ENCODE results near the gene ABLIM3. TPM values are rescaled to one million over a fixed set of nuclear protein-coding genes. Genes with fewer than 3 reads are reported as not detected.

Gene ABLIM3
- total and polyA plus RNA-seq, 2 of the 13 experiments (the other 11 are each of a cell fraction or from before 2014, with no cell fraction given): 0.53 to 6.3 TPM

GRCh38 chr5:149172709-149173505, 31.6 kb downstream of the ABLIM3 start:
- in situ Hi-C loops (cut with HindIII; ENCODE audit: extremely low pct_ligation_motif_present, low pct_unique_long_range_greater_than_20kb) (no loop called here), intact Hi-C loops (cut with micrococcal nuclease; ENCODE audit: unreplicated experiment) (loop anchor here (1.0 kb wide), 1 partner anchor 11 kb away; no protein-coding TSS in a partner anchor)
- Histone ChIP-seq H3K9ac (ENCODE audit: insufficient read depth, low read depth, low read length) (peak overlapping the region; percentile 100), H3K4me3 (replicated peaks in 1 of 3; ENCODE audit: insufficient read depth in 1 of 3, low read depth in 2 of 3, low read length in 3 of 3) (peak overlapping the region; percentile 31 to 76 (median 58)), H3K27me3 (ENCODE audit: control insufficient read depth in 1 of 2, insufficient read depth in 2 of 2, low read length in 2 of 2) (no peaks in the 10 kb centered on the region), H3K9me3 (ENCODE audit: low read length) (no peaks in the 10 kb centered on the region), H3K36me3 (replicated peaks in 1 of 2; ENCODE audit: control insufficient read depth in 1 of 2, insufficient read depth in 2 of 2, low read length in 2 of 2) (no peaks in the 10 kb centered on the region), H3K4me2 (ENCODE audit: low read depth, low read length) (peak overlapping the region; percentile 100), H4K20me1 (ENCODE audit: insufficient read depth, low read length) (no peaks in the 10 kb centered on the region), H2AFZ (ENCODE audit: low read length) (no peak overlapping the region), H3K4me1 (ENCODE audit: insufficient read depth, low read length) (peaks cover 54% of the 10 kb centered on the region), H3K27ac (ENCODE audit: extremely low read length, insufficient read depth, low read length) (peak overlapping the region; percentile 100), H3K79me2 (ENCODE audit: insufficient read depth, low read length) (no peaks in the 10 kb centered on the region)
- WGBS (ENCODE audit: low lambda C conversion rate): 6% methylated on average over 4 of the region's 6 CpGs
- POLR2A ChIA-PET: interaction anchor here (0.6 to 4.8 kb wide), 28 partner anchors 8 to 827 kb away, joined by 3 to 189 read pairs (median 4); partner anchors contain the start of genes ABLIM3, AFAP1L1, GRPEL2 and HMGXB3
- FAIRE-seq (peak; percentile 90), DNase-seq (ENCODE audit: low spot score) (peak; percentile 96), ATAC-seq (peak; percentile 95)
- CTCF ChIA-PET (ENCODE audit: low intra/inter-chr PET ratio, low total read pairs): no interaction called here
- TSS peak; percentile 99 for BruUV-seq (replicated peaks)
- TF ChIP-seq ZMYM4 (CRISPR knock-in tag; IDR thresholded peaks at IDR 0.05) (peak; percentile 97), JUNB (CRISPR knock-in tag; IDR thresholded peaks at IDR 0.05; ENCODE audit: borderline replicate concordance) (no peak), CBX2 (IDR thresholded peaks at IDR 0.05; ENCODE audit: low read depth, low read length) (no peak), CBX2 (CRISPR knock-in tag; IDR thresholded peaks at IDR 0.05; ENCODE audit: low read depth) (no peak), SCMH1 (CRISPR knock-in tag; IDR thresholded peaks at IDR 0.05; ENCODE audit: borderline replicate concordance) (no peak), MAX (IDR thresholded peaks at IDR 0.05) (peak; percentile 75), ZFP91 (CRISPR knock-in tag; IDR thresholded peaks at IDR 0.05; ENCODE audit: borderline replicate concordance) (peak; percentile 47; the same call in 1 of the 2 replicates), ZBTB2 (CRISPR knock-in tag; IDR thresholded peaks at IDR 0.05; ENCODE audit: low read depth) (no peak), PAF1 (CRISPR knock-in tag; IDR thresholded peaks at IDR 0.05) (no peak)
- TF ChIP-seq, protein P1, sequence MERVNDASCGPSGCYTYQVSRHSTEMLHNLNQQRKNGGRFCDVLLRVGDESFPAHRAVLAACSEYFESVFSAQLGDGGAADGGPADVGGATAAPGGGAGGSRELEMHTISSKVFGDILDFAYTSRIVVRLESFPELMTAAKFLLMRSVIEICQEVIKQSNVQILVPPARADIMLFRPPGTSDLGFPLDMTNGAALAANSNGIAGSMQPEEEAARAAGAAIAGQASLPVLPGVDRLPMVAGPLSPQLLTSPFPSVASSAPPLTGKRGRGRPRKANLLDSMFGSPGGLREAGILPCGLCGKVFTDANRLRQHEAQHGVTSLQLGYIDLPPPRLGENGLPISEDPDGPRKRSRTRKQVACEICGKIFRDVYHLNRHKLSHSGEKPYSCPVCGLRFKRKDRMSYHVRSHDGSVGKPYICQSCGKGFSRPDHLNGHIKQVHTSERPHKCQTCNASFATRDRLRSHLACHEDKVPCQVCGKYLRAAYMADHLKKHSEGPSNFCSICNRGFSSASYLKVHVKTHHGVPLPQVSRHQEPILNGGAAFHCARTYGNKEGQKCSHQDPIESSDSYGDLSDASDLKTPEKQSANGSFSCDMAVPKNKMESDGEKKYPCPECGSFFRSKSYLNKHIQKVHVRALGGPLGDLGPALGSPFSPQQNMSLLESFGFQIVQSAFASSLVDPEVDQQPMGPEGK (CRISPR knock-in tag; IDR thresholded peaks at IDR 0.05): peak; percentile 37; the same call in 1 of the 2 replicates
- TF ChIP-seq, protein P2, sequence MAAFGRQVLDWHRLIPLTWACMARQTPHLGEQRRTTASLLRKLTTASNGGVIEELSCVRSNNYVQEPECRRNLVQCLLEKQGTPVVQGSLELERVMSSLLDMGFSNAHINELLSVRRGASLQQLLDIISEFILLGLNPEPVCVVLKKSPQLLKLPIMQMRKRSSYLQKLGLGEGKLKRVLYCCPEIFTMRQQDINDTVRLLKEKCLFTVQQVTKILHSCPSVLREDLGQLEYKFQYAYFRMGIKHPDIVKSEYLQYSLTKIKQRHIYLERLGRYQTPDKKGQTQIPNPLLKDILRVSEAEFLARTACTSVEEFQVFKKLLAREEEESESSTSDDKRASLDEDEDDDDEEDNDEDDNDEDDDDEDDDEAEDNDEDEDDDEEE (CRISPR knock-in tag; IDR thresholded peaks at IDR 0.05): 0 out of 2 replicates have a peak, but pooled peaks have one; percentile 70
- TF ChIP-seq, protein P3, sequence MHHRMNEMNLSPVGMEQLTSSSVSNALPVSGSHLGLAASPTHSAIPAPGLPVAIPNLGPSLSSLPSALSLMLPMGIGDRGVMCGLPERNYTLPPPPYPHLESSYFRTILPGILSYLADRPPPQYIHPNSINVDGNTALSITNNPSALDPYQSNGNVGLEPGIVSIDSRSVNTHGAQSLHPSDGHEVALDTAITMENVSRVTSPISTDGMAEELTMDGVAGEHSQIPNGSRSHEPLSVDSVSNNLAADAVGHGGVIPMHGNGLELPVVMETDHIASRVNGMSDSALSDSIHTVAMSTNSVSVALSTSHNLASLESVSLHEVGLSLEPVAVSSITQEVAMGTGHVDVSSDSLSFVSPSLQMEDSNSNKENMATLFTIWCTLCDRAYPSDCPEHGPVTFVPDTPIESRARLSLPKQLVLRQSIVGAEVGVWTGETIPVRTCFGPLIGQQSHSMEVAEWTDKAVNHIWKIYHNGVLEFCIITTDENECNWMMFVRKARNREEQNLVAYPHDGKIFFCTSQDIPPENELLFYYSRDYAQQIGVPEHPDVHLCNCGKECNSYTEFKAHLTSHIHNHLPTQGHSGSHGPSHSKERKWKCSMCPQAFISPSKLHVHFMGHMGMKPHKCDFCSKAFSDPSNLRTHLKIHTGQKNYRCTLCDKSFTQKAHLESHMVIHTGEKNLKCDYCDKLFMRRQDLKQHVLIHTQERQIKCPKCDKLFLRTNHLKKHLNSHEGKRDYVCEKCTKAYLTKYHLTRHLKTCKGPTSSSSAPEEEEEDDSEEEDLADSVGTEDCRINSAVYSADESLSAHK (CRISPR knock-in tag; IDR thresholded peaks at IDR 0.05; ENCODE audit: borderline replicate concordance): no peak
